Measurements from ENCODE around the gene RAD51B. TPM values are rescaled to one million over a fixed set of nuclear protein-coding genes. Genes with fewer than 3 reads are reported as not detected.
A peak's percentile ranks its signal among the peaks of the same experiment; 100 is the strongest.

The RAD51B gene
- total and polyA plus RNA-seq, 2 experiments from 2014 or later, result 11.7 to 17.8 TPM

DNA sequence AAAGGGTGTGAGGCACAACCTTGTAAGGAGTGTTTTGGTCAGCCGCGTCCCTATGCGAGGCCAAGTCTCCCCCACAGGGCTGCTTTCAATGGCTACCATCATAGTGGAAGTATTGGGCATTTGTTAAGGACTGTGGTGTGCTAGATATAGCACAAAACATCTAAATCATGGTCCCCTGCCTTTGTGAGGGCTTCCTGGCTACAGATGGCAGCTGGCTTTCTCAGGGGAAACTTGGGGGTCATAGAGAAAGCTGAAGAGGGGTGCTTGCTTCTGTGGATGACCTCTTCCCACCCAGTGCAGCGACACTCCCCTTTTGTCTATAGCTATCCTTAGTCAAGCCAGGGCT, 657.5 kb downstream of the RAD51B start:
- DNase-seq (ENCODE audit: low read depth in 1 of 2, low spot score in 1 of 2), result no peak
- H3K9me3 ChIP-seq (ENCODE audit: low read depth), result no peaks in the 10 kb centered on the region
- TF ChIP-seq, protein P1, sequence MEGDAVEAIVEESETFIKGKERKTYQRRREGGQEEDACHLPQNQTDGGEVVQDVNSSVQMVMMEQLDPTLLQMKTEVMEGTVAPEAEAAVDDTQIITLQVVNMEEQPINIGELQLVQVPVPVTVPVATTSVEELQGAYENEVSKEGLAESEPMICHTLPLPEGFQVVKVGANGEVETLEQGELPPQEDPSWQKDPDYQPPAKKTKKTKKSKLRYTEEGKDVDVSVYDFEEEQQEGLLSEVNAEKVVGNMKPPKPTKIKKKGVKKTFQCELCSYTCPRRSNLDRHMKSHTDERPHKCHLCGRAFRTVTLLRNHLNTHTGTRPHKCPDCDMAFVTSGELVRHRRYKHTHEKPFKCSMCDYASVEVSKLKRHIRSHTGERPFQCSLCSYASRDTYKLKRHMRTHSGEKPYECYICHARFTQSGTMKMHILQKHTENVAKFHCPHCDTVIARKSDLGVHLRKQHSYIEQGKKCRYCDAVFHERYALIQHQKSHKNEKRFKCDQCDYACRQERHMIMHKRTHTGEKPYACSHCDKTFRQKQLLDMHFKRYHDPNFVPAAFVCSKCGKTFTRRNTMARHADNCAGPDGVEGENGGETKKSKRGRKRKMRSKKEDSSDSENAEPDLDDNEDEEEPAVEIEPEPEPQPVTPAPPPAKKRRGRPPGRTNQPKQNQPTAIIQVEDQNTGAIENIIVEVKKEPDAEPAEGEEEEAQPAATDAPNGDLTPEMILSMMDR (IDR thresholded peaks at IDR 0.05; ENCODE audit: low read depth, low read length), result no peak
- no peaks in the 10 kb centered on the region for H3K27me3 ChIP-seq
- H3K27ac ChIP-seq, result no peak overlapping the region
- no peak overlapping the region for H3K4me3 ChIP-seq
- no peaks in the 10 kb centered on the region for H3K36me3 ChIP-seq
- peaks cover 30% of the 10 kb centered on the region for H3K4me1 ChIP-seq (ENCODE audit: low read depth)

GRCh38 chr14:68477461-68478085, 658.0 kb downstream of the RAD51B start:
- H3K27me3 ChIP-seq, result no peaks in the 10 kb centered on the region
- H3K4me1 ChIP-seq (ENCODE audit: low read depth), result peaks cover 30% of the 10 kb centered on the region
- TF ChIP-seq, protein P1 (IDR thresholded peaks at IDR 0.05; ENCODE audit: low read depth, low read length), result no peak
- no peak overlapping the region for H3K4me3 ChIP-seq
- DNase-seq (ENCODE audit: low read depth in 1 of 2, low spot score in 1 of 2), result no peak
- H3K9me3 ChIP-seq (ENCODE audit: low read depth), result no peaks in the 10 kb centered on the region
- H3K36me3 ChIP-seq, result no peaks in the 10 kb centered on the region
- no peak overlapping the region for H3K27ac ChIP-seq

GRCh38 chr14:68479247-68479646, 659.7 kb downstream of the RAD51B start:
- Histone ChIP-seq H3K4me1 (ENCODE audit: low read depth) (peaks cover 30% of the 10 kb centered on the region), H3K4me3 (no peak overlapping the region), H3K36me3 (no peaks in the 10 kb centered on the region), H3K9me3 (ENCODE audit: low read depth) (no peaks in the 10 kb centered on the region), H3K27ac (peak overlapping the region; percentile 34), H3K27me3 (no peaks in the 10 kb centered on the region)
- peak; percentile 41 to 43 for DNase-seq (ENCODE audit: low read depth in 1 of 2, low spot score in 1 of 2)
- TF ChIP-seq, protein P1 (IDR thresholded peaks at IDR 0.05; ENCODE audit: low read depth, low read length), result no peak

DNA sequence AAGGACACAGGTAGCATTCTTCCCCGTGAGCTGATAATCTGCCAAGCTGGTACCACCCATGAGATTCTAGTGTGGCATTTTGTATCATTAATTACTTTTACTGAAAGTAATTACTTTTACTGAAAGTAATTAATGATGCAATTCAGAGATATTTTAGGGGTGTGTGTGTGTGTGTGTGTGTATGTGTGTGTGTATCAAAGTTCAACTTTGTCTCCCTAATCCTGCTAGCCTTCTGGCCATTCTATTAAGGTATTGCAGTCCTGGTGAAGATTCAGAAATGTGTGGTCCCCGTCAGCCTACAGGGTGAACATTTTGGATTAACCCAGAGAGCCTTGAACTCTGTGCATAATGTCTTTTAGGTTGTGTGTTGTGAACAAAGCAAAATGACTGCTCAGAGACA, 662.4 kb downstream of the RAD51B start:
- TF ChIP-seq, protein P1 (IDR thresholded peaks at IDR 0.05; ENCODE audit: low read depth, low read length), result no peak
- Histone ChIP-seq H3K4me3 (no peak overlapping the region), H3K27me3 (no peaks in the 10 kb centered on the region), H3K9me3 (ENCODE audit: low read depth) (no peaks in the 10 kb centered on the region), H3K4me1 (ENCODE audit: low read depth) (peaks cover 32% of the 10 kb centered on the region), H3K36me3 (no peaks in the 10 kb centered on the region), H3K27ac (no peak overlapping the region)
- DNase-seq (ENCODE audit: low read depth in 1 of 2, low spot score in 1 of 2), result no peak

DNA sequence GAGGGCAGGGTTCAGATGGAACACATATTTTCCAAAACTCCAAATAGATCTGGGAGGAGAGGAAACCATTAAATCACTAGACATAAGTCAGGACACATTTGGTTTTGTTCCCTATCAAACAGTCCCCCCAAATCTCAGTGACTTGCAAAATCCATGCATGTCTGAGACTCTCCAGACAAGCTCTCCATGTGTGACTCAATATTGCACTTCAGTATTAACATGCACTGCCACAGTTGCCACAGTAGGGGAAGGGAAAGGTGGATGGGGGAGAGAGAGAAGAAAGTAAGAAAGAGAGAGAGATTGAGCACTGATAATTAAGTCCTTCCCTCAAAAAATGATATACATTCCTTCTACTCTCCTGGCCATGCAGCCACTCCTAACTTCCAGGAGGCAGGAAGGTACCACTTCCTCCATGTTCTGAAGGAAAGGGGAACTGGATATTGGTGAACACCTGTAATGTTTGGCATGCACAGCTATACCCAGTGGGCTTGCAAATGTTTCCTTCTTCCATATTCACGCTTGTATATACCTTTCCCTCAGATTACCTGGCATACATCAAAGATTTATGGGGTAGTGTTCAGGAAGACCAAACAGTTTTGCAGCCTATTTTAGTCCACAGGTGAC, 663.3 kb downstream of the RAD51B start:
- H3K36me3 ChIP-seq, result no peaks in the 10 kb centered on the region
- no peak overlapping the region for H3K27ac ChIP-seq
- H3K27me3 ChIP-seq, result no peaks in the 10 kb centered on the region
- peaks cover 31% of the 10 kb centered on the region for H3K4me1 ChIP-seq (ENCODE audit: low read depth)
- H3K9me3 ChIP-seq (ENCODE audit: low read depth), result no peaks in the 10 kb centered on the region
- TF ChIP-seq, protein P1 (IDR thresholded peaks at IDR 0.05; ENCODE audit: low read depth, low read length), result no peak
- DNase-seq (ENCODE audit: low read depth in 1 of 2, low spot score in 1 of 2), result no peak
- no peak overlapping the region for H3K4me3 ChIP-seq
